Stimulated activated CD8-positive, alpha-beta memory T cell treated with anti-CD3 and anti-CD28 coated beads, Interleukin-7, amount 100 ng/mL, for 48 hours (primary cell): ENCODE data around the gene LETM1.

ENCODE experiments used
- DNase-seq, 2 donors: peaks; one replicate each; pipeline ENCODE4 v3.0.0-alpha.2; 2020; ENCODE audit warnings: low read depth in 1 of 2; ENCODE audit errors: extremely low read depth in 1 of 2

The LETM1 gene

DNA sequence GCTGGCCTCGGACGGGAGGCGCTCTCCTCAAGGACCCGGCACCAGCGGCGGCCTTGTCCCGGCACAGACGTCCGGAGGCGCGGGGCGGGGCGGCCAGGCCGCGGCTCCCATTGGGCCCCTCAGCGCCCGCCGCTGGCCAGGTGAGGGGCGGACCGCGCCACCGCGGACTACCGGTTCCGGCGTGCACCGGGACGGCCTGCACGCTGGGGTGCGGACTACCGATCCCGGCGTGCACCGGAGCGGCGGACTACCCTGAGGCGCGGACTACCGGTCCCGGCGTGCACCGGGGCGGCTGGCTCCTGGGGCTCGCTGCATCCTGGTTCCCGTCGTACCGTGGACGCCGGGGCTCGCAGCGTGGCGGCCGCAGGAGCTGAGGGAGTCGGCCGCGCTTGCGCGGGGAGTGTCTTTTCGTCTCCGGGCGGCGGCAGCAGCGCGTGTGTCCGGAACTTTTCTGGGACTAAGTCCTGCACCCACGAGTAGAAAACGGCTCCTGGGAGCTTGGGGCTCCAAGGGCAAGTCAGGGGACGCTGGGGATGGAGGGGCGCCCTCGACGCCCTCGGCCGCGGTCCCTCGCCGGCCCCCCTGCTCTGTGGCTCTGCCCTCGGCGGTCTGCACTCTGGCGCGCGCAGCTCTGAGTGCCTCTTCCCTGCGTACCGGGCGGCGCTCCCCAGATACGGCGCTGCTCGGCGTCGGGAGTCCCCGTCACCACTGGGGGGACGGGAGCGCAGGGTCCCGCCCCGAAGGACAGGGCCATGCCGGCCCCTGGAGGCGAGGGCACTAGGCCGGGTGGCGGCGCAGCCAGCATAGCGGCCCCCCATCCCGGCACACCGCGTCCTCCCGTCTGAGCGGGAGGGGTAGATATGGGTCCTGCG lies at the start of gene LETM1:
Gene LETM1 (minus strand): TSS at position 86 of the 872 bp plus-strand sequence. CDS start 206 bp downstream, outside the sequence.
- DNase-seq = peak; percentile 93 to 95

DNA sequence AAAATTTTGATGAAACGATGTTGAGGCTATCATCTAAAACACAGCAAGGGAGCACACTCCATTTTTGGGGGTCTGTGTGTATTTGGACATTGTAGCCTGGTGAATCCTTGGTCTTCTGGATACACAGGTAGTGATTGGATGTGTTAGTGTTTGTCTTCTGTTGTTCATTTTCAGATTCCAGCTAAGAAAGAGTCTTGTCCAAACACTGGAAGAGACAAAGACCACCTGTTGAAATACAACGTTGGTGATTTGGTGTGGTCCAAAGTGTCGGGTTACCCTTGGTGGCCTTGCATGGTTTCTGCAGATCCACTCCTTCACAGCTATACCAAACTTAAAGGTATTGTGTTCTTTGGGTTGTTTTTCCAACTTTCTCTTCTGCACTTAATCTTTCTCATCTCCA lies 48.1 kb upstream of the LETM1 start:
- DNase-seq = no peak

DNA sequence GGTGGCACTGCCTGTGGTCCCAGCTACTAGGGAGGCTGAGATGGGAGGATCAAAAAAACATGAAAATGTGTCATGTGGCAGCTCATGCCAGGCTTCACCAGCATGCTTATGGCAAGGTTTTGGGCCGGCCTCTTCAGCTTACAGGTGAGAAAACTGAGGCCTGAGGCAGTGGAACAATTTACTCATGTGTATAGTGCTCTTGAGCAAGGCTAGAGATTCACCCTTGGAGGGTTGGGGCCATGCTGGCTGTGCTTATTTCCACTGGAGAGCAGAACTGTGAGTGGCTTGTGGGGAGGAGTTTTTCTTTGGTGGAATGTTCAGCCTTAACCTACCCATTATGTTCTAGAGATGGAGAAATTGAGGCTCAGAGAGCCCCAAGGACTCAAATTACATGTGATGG lies 47.1 kb upstream of the LETM1 start:
- DNase-seq = no peak

GRCh38 chr4:1902243-1902642 lies 46.3 kb upstream of the LETM1 start:
- DNase-seq = no peak

DNA sequence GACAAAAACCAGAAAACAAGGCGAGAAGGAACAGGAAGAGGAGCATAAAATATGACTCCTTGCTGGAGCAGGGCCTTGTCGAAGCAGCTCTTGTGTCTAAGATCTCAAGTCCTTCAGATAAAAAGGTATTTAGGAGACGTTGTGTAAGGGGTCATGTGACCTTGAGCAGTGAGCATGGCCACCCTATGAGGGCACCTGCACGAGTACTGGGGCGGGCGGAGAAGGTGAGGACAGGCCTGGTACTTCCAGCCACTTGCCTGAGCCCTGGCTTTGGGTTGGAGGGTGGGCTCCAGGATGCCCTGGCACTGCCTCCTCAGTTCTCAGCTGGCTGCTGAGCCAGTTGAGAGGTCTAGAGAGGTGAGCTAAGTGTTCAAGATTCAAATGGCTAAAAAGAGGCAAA lies 45.2 kb upstream of the LETM1 start:
- no peak for DNase-seq

- no peak for DNase-seq
Measured at GRCh38 chr4:1900624-1901023, 44.7 kb upstream of the LETM1 start.

DNA sequence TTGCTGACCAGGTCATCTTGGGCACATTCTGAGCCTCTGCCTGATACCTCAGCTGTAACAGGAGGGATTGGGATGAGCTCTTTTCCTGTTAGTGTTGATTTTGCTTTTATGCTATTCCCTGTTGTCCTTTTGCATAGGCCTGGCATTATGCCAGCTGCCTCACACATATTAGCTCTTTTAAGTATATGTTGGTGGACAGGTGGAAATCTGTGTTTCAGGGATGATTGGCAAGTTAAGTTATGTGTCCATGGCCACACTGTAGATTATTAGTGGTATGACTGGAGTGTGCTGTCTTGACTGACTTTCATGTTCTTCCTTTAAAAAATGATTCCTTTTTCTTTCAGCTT lies 44.1 kb upstream of the LETM1 start:
- DNase-seq = no peak

DNA sequence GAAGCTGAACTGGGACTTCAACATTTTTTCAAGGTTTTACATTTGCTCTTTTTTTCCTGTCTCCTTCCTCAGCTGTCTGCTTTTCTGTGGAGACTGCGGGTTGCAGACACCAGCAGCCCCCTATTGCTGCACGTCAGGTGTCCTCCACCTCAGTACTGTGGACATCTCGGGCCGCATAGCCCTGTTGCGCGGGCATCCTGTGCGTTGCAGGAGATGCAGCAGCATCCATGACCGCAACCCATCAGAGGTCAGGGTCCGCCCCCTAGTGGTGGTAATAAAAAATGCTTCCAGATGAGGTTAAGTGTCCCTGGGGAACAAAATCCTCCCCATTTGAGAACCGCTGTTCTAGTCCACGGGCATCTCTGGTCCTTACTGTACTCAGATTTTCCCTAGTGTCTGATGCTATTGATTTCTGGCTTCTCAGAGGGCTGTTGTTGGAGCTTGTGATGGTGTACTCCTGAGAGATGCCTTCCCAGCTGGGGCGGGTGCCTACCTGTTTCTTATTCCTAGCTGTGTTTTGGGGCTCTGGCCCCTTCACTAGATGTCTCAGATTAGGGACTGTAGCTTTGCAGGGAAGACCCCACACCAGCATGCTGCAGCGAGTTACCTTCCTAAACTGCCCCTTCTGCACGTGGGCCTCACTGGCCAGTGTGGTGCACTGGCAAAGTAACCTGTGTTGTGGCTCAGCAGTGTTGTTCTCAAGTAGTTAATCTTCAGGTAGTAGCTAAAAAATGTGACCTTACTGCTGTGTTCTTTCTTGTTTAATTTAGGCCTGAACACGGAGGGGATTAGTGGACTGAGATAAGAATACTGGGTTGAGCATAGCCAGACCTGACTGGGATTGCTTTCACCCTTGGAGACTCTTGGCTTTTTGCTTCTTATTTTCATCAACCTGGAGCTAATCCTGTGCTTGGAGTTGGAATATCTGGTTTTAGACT lies 43.5 kb upstream of the LETM1 start:
- peak; percentile 31 to 48 for DNase-seq

DNA sequence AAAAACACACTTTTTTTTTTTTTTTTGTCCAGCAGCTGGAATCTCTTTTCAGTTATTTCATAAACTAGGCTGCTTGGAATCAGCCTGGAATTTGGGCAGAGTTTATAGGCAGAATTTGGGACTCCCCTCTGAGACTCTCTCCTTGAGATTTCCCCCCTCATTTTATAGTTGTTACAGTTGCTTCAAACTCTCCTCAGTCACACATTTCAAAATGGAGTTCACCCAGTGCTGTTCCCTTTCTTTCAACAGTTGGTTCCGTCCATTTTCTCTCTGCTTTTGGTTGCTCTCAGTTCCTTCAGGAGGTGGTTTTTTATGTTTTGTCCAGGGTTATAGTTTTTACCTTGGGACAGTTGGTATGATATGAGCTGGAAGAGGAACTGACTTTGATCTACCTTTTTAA lies 42.7 kb upstream of the LETM1 start:
- DNase-seq = no peak

DNA sequence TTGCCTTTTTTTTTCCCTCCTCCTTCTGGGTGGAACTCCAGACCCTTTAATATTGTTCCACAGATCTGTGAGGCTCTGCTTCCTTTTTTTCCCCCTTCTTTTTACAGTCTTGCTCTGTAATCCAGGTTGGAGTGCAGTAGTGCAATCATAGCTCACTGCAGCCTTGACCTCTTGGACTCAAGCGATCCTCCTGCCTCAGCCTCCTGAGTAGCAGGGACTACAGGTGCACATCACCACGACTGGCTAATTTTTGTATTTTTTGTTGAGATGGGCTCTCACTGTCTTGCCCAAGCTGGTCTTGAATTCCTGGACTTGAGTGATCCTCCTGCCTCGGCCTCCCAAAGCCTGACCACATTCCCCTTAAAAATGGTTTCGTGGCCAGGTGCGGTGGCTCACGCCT lies 42.1 kb upstream of the LETM1 start:
- DNase-seq = no peak

DNA sequence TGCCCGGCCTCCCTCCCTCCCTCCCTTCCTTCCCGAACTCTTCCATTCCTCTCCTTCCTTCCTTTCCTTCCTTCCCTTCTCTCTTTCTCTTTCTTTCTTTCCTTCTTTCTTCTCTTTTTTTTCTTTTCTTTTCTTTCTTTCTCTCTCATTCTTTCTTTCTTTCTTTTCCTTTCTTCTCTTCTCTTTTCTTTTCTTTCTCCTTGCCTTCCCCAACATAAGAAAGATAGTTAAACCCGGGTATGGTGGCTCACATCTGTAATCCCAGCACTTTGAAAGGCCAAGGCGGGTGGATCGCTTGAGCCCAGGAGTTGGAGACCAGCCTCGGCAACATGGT lies 40.7 kb upstream of the LETM1 start:
- no peak for DNase-seq

GRCh38 chr4:1895971-1896657 lies 40.2 kb upstream of the LETM1 start:
- no peak for DNase-seq

DNA sequence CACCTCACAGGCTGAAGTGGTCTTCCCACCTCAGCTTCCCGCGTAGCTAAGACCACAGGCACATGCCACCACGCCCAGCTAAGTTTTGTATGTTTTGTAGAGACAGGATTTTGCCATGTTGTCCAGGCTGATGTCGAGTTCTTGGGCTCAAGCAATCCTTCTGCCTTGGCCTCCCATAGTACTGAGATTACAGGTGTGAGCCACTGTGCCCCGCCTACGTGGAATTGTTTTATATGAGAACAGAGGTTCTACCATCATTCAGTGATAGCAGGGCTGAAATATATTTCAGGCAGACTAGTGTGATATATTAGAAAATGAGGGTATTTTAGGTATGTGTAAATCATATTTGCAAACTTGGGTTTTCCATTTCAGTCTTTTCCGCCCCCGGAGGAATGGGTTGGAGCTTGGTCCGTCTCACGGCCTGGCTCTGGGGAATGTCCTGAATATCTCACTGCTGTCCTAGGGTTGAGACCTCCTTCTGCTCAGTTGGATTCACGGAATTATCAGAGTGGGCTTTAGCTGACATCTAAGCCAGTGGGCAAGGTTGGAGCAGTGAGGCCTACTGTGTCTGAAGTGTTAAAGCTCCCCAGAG lies 35.1 kb upstream of the LETM1 start:
- DNase-seq = no peak

GRCh38 chr4:1887052-1887451 lies 31.1 kb upstream of the LETM1 start:
- no peak for DNase-seq

DNA sequence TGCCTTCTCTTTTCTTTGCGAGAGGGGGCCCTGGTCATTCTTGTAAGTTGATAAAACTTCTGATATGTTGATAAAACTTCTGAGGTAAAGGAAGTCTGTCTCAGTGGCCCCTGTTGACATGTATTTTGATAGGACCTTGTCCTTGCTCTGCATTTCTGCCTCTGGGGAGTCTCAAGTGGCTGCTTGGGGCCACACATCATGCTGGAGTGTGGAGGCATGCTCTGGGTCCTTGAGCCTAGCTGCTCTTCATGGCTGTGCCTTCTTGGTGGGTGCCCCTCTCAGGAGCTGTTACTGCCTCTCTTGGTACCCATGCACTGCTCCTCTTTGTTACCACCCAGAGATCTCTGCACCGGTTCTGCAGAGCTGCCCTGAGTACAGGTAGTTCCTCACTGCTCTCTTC lies 29.5 kb upstream of the LETM1 start:
- DNase-seq = no peak

GRCh38 chr4:1883583-1883982 lies 27.6 kb upstream of the LETM1 start:
- DNase-seq = no peak

DNA sequence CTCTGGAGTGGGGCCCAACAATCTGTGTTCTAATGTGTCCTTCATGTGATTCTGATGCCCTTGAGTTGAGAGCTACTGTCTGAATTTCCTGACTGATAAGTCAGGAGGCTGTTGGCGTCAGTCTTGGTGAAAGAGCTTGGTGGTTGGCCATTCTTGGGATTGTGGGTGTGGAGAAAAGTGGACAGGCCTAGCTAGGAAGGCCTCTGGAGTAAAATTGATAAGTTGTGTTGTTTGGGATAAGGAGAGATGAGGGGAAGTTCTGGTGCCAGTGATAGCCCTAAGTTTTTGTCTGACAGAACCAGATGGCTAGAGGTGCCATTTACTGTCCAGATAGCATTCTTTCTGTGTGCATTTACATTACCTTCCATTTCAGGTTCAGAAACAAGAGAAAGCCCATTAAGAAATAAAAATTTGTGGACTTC lies 26.9 kb upstream of the LETM1 start:
- no peak for DNase-seq

DNA sequence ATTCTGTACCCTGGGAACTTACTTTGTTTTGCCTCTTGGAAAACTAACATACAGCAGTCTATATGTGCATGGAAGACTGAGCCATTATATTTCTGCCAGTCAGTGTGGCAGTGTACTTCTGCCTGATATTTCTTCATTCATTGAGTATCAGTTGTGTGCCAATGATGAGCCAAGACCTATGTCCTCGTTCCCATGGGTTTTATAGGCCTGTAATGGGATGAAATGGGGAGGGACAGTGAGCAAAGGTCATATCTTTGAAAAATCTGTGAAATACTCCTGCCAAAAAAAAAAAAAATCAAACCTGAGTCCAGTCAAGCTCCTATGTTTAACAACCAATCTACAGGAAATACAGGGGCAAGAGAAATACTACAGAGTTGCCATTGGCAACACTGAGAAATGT lies 24.4 kb upstream of the LETM1 start:
- DNase-seq = no peak

GRCh38 chr4:1879485-1879884 lies 23.5 kb upstream of the LETM1 start:
- no peak for DNase-seq

GRCh38 chr4:1874201-1874600 lies 18.2 kb upstream of the LETM1 start:
- DNase-seq = no peak

- no peak for DNase-seq
Measured at GRCh38 chr4:1873776-1874175, 17.8 kb upstream of the LETM1 start.
